RWPE2 (cell line): Measurements from ENCODE around the gene PRR22.

Experiments used
- ATAC-seq: fragments of 200-7000 bp; cut with Tn5 transposase; 3 replicates; pipeline ENCODE4 v1.9.1; 2021; ENCODE audit warnings: low read depth
- DNase-seq: peaks from one replicate; pipeline ENCODE4 v3.0.0-alpha.2; 2020; ENCODE audit warnings: low spot score
- H3K27ac ChIP-seq: fragments of 450-650 bp; 2 replicates; pipeline ENCODE4 v1.5.1; 2017; ENCODE audit warnings: mild to moderate bottlenecking; ENCODE audit not compliant: poor library complexity, severe bottlenecking
- H3K27me3 ChIP-seq: fragments of 250-450 bp; sonication (Bioruptor Pico); 2 replicates; pipeline ENCODE4 v1.5.1; 2021; ENCODE audit warnings: mild to moderate bottlenecking, moderate library complexity; ENCODE audit not compliant: insufficient read depth, poor library complexity, severe bottlenecking
- H3K36me3 ChIP-seq: fragments of 250-450 bp; sonication (Bioruptor Pico); 2 replicates; pipeline ENCODE4 v1.5.1; 2020; ENCODE audit warnings: low read depth, mild to moderate bottlenecking, moderate library complexity
- H3K4me1 ChIP-seq: fragments of 250-450 bp; sonication (Bioruptor Pico); 2 replicates; pipeline ENCODE4 v1.5.1; 2021; ENCODE audit warnings: mild to moderate bottlenecking, moderate library complexity; ENCODE audit not compliant: insufficient read depth, poor library complexity, severe bottlenecking
- H3K4me3 ChIP-seq: fragments of 250-450 bp; sonication (Bioruptor Pico); 2 replicates; pipeline ENCODE4 v1.5.1; 2021; ENCODE audit warnings: mild to moderate bottlenecking, moderate library complexity; ENCODE audit not compliant: severe bottlenecking
- H3K9me3 ChIP-seq: fragments of 250-450 bp; sonication (Bioruptor Pico); 2 replicates; pipeline ENCODE4 v1.5.1; 2021; ENCODE audit warnings: mild to moderate bottlenecking, moderate library complexity; ENCODE audit not compliant: severe bottlenecking
- TF ChIP-seq, protein P1 (sequence below): fragments of 450-650 bp; IDR thresholded peaks from one replicate; pipeline ENCODE4 v1.5.1; 2017; ENCODE audit warnings: mild to moderate bottlenecking, moderate library complexity; ENCODE audit not compliant: poor library complexity, severe bottlenecking

The PRR22 gene

GRCh38 chr19:5775668-5776309, 8.8 kb downstream of the PRR22 start:
- no peak for ATAC-seq
- H3K4me1 ChIP-seq: no peaks in the 10 kb centered on the region
- H3K9me3 ChIP-seq: no peaks in the 10 kb centered on the region
- no peak overlapping the region for H3K27ac ChIP-seq
- H3K4me3 ChIP-seq: no peak overlapping the region
- no peaks in the 10 kb centered on the region for H3K36me3 ChIP-seq
- H3K27me3 ChIP-seq: no peaks in the 10 kb centered on the region
- DNase-seq: no peak
- TF ChIP-seq, protein P1, sequence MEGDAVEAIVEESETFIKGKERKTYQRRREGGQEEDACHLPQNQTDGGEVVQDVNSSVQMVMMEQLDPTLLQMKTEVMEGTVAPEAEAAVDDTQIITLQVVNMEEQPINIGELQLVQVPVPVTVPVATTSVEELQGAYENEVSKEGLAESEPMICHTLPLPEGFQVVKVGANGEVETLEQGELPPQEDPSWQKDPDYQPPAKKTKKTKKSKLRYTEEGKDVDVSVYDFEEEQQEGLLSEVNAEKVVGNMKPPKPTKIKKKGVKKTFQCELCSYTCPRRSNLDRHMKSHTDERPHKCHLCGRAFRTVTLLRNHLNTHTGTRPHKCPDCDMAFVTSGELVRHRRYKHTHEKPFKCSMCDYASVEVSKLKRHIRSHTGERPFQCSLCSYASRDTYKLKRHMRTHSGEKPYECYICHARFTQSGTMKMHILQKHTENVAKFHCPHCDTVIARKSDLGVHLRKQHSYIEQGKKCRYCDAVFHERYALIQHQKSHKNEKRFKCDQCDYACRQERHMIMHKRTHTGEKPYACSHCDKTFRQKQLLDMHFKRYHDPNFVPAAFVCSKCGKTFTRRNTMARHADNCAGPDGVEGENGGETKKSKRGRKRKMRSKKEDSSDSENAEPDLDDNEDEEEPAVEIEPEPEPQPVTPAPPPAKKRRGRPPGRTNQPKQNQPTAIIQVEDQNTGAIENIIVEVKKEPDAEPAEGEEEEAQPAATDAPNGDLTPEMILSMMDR: no peak

GRCh38 chr19:5774921-5775320, 9.6 kb downstream of the PRR22 start:
- TF ChIP-seq, protein P1: no peak
- H3K4me3 ChIP-seq: no peak overlapping the region
- no peaks in the 10 kb centered on the region for H3K36me3 ChIP-seq
- H3K4me1 ChIP-seq: no peaks in the 10 kb centered on the region
- DNase-seq (no peak), ATAC-seq (no peak)
- H3K27me3 ChIP-seq: no peaks in the 10 kb centered on the region
- no peak overlapping the region for H3K27ac ChIP-seq
- no peaks in the 10 kb centered on the region for H3K9me3 ChIP-seq

DNA sequence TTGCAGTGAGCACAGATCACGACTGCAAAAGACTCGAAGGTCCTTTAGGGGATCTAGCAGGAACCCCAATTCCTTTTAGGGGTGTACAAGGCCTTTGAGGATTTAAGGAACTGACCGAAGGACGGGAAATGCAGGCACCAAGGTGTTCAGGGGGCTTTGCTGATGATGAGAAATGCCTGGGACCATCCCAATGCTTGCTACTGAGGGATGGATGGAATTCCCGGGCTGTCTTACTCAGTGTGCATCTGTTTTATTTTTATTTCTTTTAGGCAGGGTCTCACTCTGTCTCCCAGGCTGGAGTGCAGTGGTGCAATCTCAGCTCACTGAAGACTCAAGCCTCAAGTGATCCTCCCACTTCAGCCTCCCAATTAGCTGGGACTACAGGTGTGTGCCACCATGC, 11.3 kb downstream of the PRR22 start:
- TF ChIP-seq, protein P1: no peak
- no peaks in the 10 kb centered on the region for H3K9me3 ChIP-seq
- DNase-seq (no peak), ATAC-seq (no peak)
- no peak overlapping the region for H3K27ac ChIP-seq
- no peak overlapping the region for H3K4me3 ChIP-seq
- H3K36me3 ChIP-seq: no peaks in the 10 kb centered on the region
- no peaks in the 10 kb centered on the region for H3K4me1 ChIP-seq
- no peaks in the 10 kb centered on the region for H3K27me3 ChIP-seq

GRCh38 chr19:5772416-5772815, 12.1 kb downstream of the PRR22 start:
- H3K4me1 ChIP-seq: no peaks in the 10 kb centered on the region
- no peak overlapping the region for H3K4me3 ChIP-seq
- no peaks in the 10 kb centered on the region for H3K27me3 ChIP-seq
- no peak overlapping the region for H3K27ac ChIP-seq
- no peaks in the 10 kb centered on the region for H3K9me3 ChIP-seq
- no peaks in the 10 kb centered on the region for H3K36me3 ChIP-seq
- DNase-seq (no peak), ATAC-seq (no peak)
- TF ChIP-seq, protein P1: no peak

DNA sequence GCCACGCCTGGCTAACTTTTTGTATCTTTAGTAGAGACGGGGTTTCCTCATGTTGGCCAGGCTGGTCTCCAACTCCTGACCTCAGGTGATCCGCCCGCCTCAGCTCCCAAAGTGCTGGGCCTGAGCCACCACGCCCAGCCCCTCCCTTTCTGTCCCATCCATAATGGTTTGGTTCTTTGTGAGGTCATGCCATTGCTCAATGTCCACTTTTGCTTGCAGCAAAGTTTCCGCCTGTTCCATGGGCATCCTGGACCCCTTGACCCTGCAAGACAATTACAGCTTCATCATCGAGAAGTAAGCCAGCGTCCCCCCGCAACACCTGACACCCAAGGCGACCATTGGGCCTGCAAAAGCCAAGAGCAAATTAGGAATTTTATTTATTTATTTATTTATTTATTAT, 16.6 kb downstream of the PRR22 start:
- H3K4me1 ChIP-seq: no peaks in the 10 kb centered on the region
- ATAC-seq (no peak), DNase-seq (no peak)
- TF ChIP-seq, protein P1: no peak
- H3K27me3 ChIP-seq: no peaks in the 10 kb centered on the region
- H3K4me3 ChIP-seq: no peak overlapping the region
- H3K27ac ChIP-seq: no peak overlapping the region
- H3K9me3 ChIP-seq: no peaks in the 10 kb centered on the region
- no peaks in the 10 kb centered on the region for H3K36me3 ChIP-seq
